ENCODE measurements around the gene TMEM108. TPM values are rescaled to one million over a fixed set of nuclear protein-coding genes. Genes with fewer than 3 reads are reported as not detected.

Gene TMEM108
- polyA plus RNA-seq, 1 donor from 2014 or later: 2.1 TPM

DNA sequence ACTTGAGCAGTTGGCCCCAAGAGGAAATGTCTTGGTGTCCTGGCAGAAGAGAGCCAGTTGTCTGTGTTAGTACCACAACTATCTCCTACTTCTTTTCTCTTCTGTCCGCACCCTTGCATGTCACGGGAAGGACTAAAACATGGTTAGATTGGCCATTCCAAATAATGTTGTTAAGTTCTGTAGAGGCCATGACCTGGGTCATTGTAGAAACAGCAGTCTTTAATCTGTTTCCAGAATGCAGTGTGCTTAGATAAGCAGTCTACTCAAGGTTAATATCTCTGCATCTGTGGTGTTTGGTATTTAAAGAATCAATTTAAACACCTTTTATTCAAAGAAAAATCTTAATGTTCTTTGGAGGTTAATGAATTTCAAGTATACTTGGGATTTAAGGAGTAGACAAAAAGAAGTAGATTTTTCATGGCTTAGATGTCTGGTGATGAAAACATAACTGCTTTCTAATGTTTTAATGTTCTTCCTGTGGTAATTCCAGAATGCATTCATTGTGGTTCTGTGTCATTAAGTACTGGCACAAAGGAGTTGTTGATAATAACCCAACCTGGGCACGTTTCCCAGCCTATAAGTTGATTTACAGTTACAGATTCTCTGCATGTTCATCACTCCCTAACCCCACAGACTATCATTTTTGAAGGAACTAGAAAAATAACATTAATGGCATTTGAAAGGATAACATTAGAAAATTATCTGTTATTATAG, 58.9 kb downstream of the TMEM108 start:
- H3K9ac ChIP-seq (ENCODE audit: low read length): no peak overlapping the region
- TF ChIP-seq SMC3 (conservative IDR thresholded peaks at IDR 0.05; ENCODE audit: poor library complexity) (no peak), POLR2AphosphoS5 (IDR thresholded peaks at IDR 0.05) (no peak), EZH2 (IDR thresholded peaks at IDR 0.05; ENCODE audit: borderline replicate concordance, insufficient read depth, low read length, poor library complexity, severe bottlenecking) (no peak), EP300 (conservative IDR thresholded peaks at IDR 0.05; ENCODE audit: poor library complexity, severe bottlenecking) (no peak), MXI1 (conservative IDR thresholded peaks at IDR 0.05; ENCODE audit: poor library complexity, severe bottlenecking) (no peak), TAF1 (IDR thresholded peaks at IDR 0.05; ENCODE audit: low read depth) (no peak), RAD21 (conservative IDR thresholded peaks at IDR 0.05) (no peak)
- TF ChIP-seq, protein P1, sequence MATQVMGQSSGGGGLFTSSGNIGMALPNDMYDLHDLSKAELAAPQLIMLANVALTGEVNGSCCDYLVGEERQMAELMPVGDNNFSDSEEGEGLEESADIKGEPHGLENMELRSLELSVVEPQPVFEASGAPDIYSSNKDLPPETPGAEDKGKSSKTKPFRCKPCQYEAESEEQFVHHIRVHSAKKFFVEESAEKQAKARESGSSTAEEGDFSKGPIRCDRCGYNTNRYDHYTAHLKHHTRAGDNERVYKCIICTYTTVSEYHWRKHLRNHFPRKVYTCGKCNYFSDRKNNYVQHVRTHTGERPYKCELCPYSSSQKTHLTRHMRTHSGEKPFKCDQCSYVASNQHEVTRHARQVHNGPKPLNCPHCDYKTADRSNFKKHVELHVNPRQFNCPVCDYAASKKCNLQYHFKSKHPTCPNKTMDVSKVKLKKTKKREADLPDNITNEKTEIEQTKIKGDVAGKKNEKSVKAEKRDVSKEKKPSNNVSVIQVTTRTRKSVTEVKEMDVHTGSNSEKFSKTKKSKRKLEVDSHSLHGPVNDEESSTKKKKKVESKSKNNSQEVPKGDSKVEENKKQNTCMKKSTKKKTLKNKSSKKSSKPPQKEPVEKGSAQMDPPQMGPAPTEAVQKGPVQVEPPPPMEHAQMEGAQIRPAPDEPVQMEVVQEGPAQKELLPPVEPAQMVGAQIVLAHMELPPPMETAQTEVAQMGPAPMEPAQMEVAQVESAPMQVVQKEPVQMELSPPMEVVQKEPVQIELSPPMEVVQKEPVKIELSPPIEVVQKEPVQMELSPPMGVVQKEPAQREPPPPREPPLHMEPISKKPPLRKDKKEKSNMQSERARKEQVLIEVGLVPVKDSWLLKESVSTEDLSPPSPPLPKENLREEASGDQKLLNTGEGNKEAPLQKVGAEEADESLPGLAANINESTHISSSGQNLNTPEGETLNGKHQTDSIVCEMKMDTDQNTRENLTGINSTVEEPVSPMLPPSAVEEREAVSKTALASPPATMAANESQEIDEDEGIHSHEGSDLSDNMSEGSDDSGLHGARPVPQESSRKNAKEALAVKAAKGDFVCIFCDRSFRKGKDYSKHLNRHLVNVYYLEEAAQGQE (IDR thresholded peaks at IDR 0.05; ENCODE audit: borderline replicate concordance): no peak
- TF ChIP-seq, protein P2, sequence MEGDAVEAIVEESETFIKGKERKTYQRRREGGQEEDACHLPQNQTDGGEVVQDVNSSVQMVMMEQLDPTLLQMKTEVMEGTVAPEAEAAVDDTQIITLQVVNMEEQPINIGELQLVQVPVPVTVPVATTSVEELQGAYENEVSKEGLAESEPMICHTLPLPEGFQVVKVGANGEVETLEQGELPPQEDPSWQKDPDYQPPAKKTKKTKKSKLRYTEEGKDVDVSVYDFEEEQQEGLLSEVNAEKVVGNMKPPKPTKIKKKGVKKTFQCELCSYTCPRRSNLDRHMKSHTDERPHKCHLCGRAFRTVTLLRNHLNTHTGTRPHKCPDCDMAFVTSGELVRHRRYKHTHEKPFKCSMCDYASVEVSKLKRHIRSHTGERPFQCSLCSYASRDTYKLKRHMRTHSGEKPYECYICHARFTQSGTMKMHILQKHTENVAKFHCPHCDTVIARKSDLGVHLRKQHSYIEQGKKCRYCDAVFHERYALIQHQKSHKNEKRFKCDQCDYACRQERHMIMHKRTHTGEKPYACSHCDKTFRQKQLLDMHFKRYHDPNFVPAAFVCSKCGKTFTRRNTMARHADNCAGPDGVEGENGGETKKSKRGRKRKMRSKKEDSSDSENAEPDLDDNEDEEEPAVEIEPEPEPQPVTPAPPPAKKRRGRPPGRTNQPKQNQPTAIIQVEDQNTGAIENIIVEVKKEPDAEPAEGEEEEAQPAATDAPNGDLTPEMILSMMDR (IDR thresholded peaks at IDR 0.05; ENCODE audit: poor library complexity, severe bottlenecking): no peak
- H4K20me1 ChIP-seq (ENCODE audit: insufficient read depth): no peaks in the 10 kb centered on the region

DNA sequence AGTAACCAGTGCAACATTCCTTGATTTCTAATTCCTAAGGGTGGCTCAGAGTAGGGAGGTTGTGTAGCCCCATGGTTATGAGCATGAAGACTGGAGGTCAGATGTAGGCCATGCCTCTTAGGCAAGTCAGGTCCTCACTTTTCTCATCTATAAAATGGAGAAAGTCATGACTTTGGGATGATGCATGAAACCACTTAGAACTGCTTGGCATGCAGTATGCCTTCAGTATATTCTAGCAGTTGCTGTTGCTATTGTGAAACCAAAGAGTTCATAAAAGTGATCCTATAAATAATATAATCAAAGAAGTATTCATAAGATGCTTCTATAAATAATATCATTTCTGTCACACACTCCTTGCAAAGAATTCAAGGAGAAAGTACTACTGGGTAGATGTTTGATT, 65.5 kb downstream of the TMEM108 start:
- Histone ChIP-seq H3K27ac (ENCODE audit: low read length) (no peak overlapping the region), H4K20me1 (ENCODE audit: insufficient read depth) (no peaks in the 10 kb centered on the region), H3K79me2 (replicated peaks; ENCODE audit: insufficient read depth, low read length) (no peaks in the 10 kb centered on the region), H3K27me3 (ENCODE audit: insufficient read depth, low read depth, low read length) (no peaks in the 10 kb centered on the region), H3K4me2 (ENCODE audit: low read length) (no peak overlapping the region), H2AFZ (ENCODE audit: low read depth, low read length) (no peak overlapping the region), H3K4me3 (ENCODE audit: low read length) (no peak overlapping the region), H3F3A (ENCODE audit: insufficient read depth, low read length, poor library complexity, severe bottlenecking) (no peaks in the 10 kb centered on the region), H3K9me3 (ENCODE audit: low read length) (no peaks in the 10 kb centered on the region), H3K9me2 (ENCODE audit: insufficient read depth, low read length) (no peaks in the 10 kb centered on the region), H3K36me3 (ENCODE audit: insufficient read depth, low read length) (no peaks in the 10 kb centered on the region), H3K9ac (ENCODE audit: low read length) (no peak overlapping the region)
- no peak for TF ChIP-seq SMC3 (conservative IDR thresholded peaks at IDR 0.05; ENCODE audit: poor library complexity)
- TF ChIP-seq TAF1 (IDR thresholded peaks at IDR 0.05; ENCODE audit: low read depth): no peak
- TF ChIP-seq, protein P2 (IDR thresholded peaks at IDR 0.05; ENCODE audit: poor library complexity, severe bottlenecking): no peak
- TF ChIP-seq EZH2 (IDR thresholded peaks at IDR 0.05; ENCODE audit: borderline replicate concordance, insufficient read depth, low read length, poor library complexity, severe bottlenecking): no peak
- TF ChIP-seq RAD21 (conservative IDR thresholded peaks at IDR 0.05): no peak
- TF ChIP-seq, protein P1 (IDR thresholded peaks at IDR 0.05; ENCODE audit: borderline replicate concordance): no peak
- no peak for TF ChIP-seq MXI1 (conservative IDR thresholded peaks at IDR 0.05; ENCODE audit: poor library complexity, severe bottlenecking)
- TF ChIP-seq EP300 (conservative IDR thresholded peaks at IDR 0.05; ENCODE audit: poor library complexity, severe bottlenecking): no peak
- no peak for TF ChIP-seq POLR2AphosphoS5 (IDR thresholded peaks at IDR 0.05)

More for the DNA sequence above, 58.9 kb downstream of the TMEM108 start:
- Histone ChIP-seq H3K4me2 (ENCODE audit: low read length) (no peak overlapping the region), H3K4me3 (ENCODE audit: low read length) (no peak overlapping the region), H3K9me2 (ENCODE audit: insufficient read depth, low read length) (no peaks in the 10 kb centered on the region), H3K9me3 (ENCODE audit: low read length) (no peaks in the 10 kb centered on the region), H3K27ac (ENCODE audit: low read length) (no peak overlapping the region), H2AFZ (ENCODE audit: low read depth, low read length) (no peak overlapping the region), H3K79me2 (replicated peaks; ENCODE audit: insufficient read depth, low read length) (no peaks in the 10 kb centered on the region), H3F3A (ENCODE audit: insufficient read depth, low read length, poor library complexity, severe bottlenecking) (no peaks in the 10 kb centered on the region), H3K36me3 (ENCODE audit: insufficient read depth, low read length) (no peaks in the 10 kb centered on the region), H3K27me3 (ENCODE audit: insufficient read depth, low read depth, low read length) (no peaks in the 10 kb centered on the region)

Measured in neural cell (in vitro differentiated cells).